PC-9 (cell line): ENCODE results near the gene KIR2DL4. TPM values are rescaled to one million over a fixed set of nuclear protein-coding genes. Genes with fewer than 3 reads are reported as not detected.
"Not testable (repeated sequence)": the region's sequence is repeated elsewhere in the genome, so short reads cannot be mapped to it uniquely, and the experiment has no call there.

ENCODE experiments used
- BruUV-seq: library from RNA; stranded (reverse); fragments of 400-500 nt; replicated peaks from 2 replicates; lab custom pipeline; 2021; lab: Mats Ljungman, UMichigan
- CTCF ChIA-PET: fragments of 300-600 bp; sonication (Branson Sonifier 250); formaldehyde crosslinking; loops from one replicate; lab custom pipeline; 2022; ENCODE audit warnings: antibody characterized with exemption; lab: Charles Lee
- POLR2A ChIA-PET: fragments of 300-600 bp; sonication (Branson Sonifier 250); formaldehyde crosslinking; loops from one replicate; lab custom pipeline; 2022; ENCODE audit warnings: antibody characterized with exemption; ENCODE audit not compliant: unreplicated experiment; lab: Charles Lee
- DNase-seq, 2 experiments: peaks; one replicate each; pipeline versions ENCODE4 v3.0.0 to v3.0.0-alpha.2; 2015 to 2022; ENCODE audit warnings: mixed read lengths in 1 of 2
- H2AFZ ChIP-seq: fragments of 200-600 bp; sonication (generic); 2 replicates; pipeline ENCODE4 v1.8.1; 2017; ENCODE audit warnings: antibody characterized with exemption
- H3F3A ChIP-seq: fragments of 200-600 bp; sonication (generic); 2 replicates; pipeline ENCODE4 v1.8.1; 2017; ENCODE audit warnings: antibody characterized with exemption, mild to moderate bottlenecking, low read depth; ENCODE audit not compliant: insufficient read depth
- H3K27ac ChIP-seq: fragments of 200-600 bp; sonication (generic); 2 replicates; pipeline ENCODE4 v1.6.1; 2016; ENCODE audit warnings: mixed run types
- H3K27me3 ChIP-seq: fragments of 200-600 bp; sonication (generic); 2 replicates; pipeline ENCODE4 v1.6.1; 2016; ENCODE audit warnings: low read depth, mixed run types; ENCODE audit not compliant: insufficient read depth
- H3K36me3 ChIP-seq: fragments of 200-600 bp; sonication (generic); 2 replicates; pipeline ENCODE4 v1.6.1; 2016; ENCODE audit warnings: low read depth, mixed run types
- H3K4me1 ChIP-seq: fragments of 200-600 bp; sonication (generic); replicated peaks from 2 replicates; pipeline ENCODE4 v1.6.1; 2016; ENCODE audit warnings: mixed run types; ENCODE audit not compliant: insufficient read depth
- H3K4me2 ChIP-seq: fragments of 200-600 bp; sonication (generic); 2 replicates; pipeline ENCODE4 v1.6.1; 2017; ENCODE audit warnings: mixed run types
- H3K4me3 ChIP-seq: fragments of 200-600 bp; sonication (generic); 2 replicates; pipeline ENCODE4 v1.6.1; 2016; ENCODE audit warnings: mixed run types
- H3K79me2 ChIP-seq: fragments of 200-600 bp; sonication (generic); 2 replicates; pipeline ENCODE4 v1.6.1; 2017; ENCODE audit warnings: low read depth, mixed run types
- H3K9me2 ChIP-seq: fragments of 200-600 bp; sonication (generic); 2 replicates; pipeline ENCODE4 v1.8.1; 2017; ENCODE audit warnings: mild to moderate bottlenecking; ENCODE audit not compliant: insufficient read depth
- H3K9me3 ChIP-seq: fragments of 200-600 bp; sonication (generic); 2 replicates; pipeline ENCODE4 v1.8.1; 2016; ENCODE audit warnings: low read depth; ENCODE audit not compliant: insufficient read depth
- H4K20me1 ChIP-seq: fragments of 200-600 bp; sonication (generic); 2 replicates; pipeline ENCODE4 v1.8.1; 2017; ENCODE audit not compliant: insufficient read depth
- CTCF ChIP-seq: fragments of 200-600 bp; sonication (generic); conservative IDR thresholded peaks from 2 replicates; pipeline ENCODE4 v1.6.1; 2017; ENCODE audit warnings: mixed run types, antibody characterized with exemption, mild to moderate bottlenecking, moderate library complexity
- EZH2 ChIP-seq: fragments of 200-600 bp; sonication (generic); IDR thresholded peaks from 2 replicates; pipeline ENCODE4 v1.8.0; 2017; ENCODE audit warnings: antibody characterized with exemption, low read depth
- intact Hi-C: fragments of 100-400 bp; cut with micrococcal nuclease; formaldehyde crosslinking; loops from one replicate; pipeline ENCODE4 v1.10.0; 2022; ENCODE audit not compliant: unreplicated experiment
- total RNA-seq: library from RNA; stranded (reverse); gene quantifications from 2 replicates; pipeline ENCODE4 v1.2.3, GENCODE V29; 2021

The KIR2DL4 gene
- total RNA-seq, 1 experiment from 2014 or later, result not detected

GRCh38 chr19:54850930-54851329 is 47.5 kb downstream of the KIR2DL4 start:
- Histone ChIP-seq H4K20me1 (no peaks in the 10 kb centered on the region), H3K9me2 (no peaks in the 10 kb centered on the region), H3K9me3 (no peaks in the 10 kb centered on the region), H3K4me2 (no peak overlapping the region), H3F3A (no peaks in the 10 kb centered on the region), H3K4me1 (no peaks in the 10 kb centered on the region), H3K36me3 (no peaks in the 10 kb centered on the region), H3K79me2 (no peaks in the 10 kb centered on the region), H2AFZ (no peak overlapping the region), H3K27ac (no peak overlapping the region), H3K27me3 (peaks cover 78% of the 10 kb centered on the region), H3K4me3 (no peak overlapping the region)
- no peak for DNase-seq
- TF ChIP-seq EZH2 (no peak), CTCF (no peak)
- intact Hi-C loops, result no loop called here
- ChIA-PET POLR2A (no interaction called here), CTCF (no interaction called here)
- no TSS peak for BruUV-seq

- H3K9me2 ChIP-seq, result no peaks in the 10 kb centered on the region
- H3K36me3 ChIP-seq, result no peaks in the 10 kb centered on the region
- H3K4me3 ChIP-seq, result no peak overlapping the region
- BruUV-seq, result no TSS peak
- no peaks in the 10 kb centered on the region for H3F3A ChIP-seq
- no peaks in the 10 kb centered on the region for H3K79me2 ChIP-seq
- no peaks in the 10 kb centered on the region for H3K9me3 ChIP-seq
- intact Hi-C loops, result no loop called here
- DNase-seq, result no peak
- H3K27ac ChIP-seq, result no peak overlapping the region
- no peak overlapping the region for H3K4me2 ChIP-seq
- H4K20me1 ChIP-seq, result no peaks in the 10 kb centered on the region
- ChIA-PET POLR2A (no interaction called here), CTCF (no interaction called here)
- no peaks in the 10 kb centered on the region for H3K4me1 ChIP-seq
- no peak overlapping the region for H2AFZ ChIP-seq
- peaks cover 80% of the 10 kb centered on the region for H3K27me3 ChIP-seq
- no peak for TF ChIP-seq CTCF
- no peak for TF ChIP-seq EZH2
Observed at GRCh38 chr19:54851353-54851752, 47.9 kb downstream of the KIR2DL4 start.

- peaks cover 72% of the 10 kb centered on the region for H3K27me3 ChIP-seq
- BruUV-seq, H3K27ac ChIP-seq, DNase-seq, H3K36me3 ChIP-seq, intact Hi-C loops, POLR2A ChIA-PET, H4K20me1 ChIP-seq, H3K4me1 ChIP-seq, CTCF ChIA-PET, H3K4me2 ChIP-seq, H3K79me2 ChIP-seq, H3F3A ChIP-seq, H3K4me3 ChIP-seq, H3K9me3 ChIP-seq, H2AFZ ChIP-seq, H3K9me2 ChIP-seq: not testable (repeated sequence)
Observed at GRCh38 chr19:54855241-54855640, 51.8 kb downstream of the KIR2DL4 start.

GRCh38 chr19:54858476-54858875 is 55.1 kb downstream of the KIR2DL4 start:
- H3K27ac ChIP-seq, H3K4me3 ChIP-seq, H3F3A ChIP-seq, H3K4me1 ChIP-seq, H3K9me3 ChIP-seq, CTCF ChIA-PET, intact Hi-C loops, BruUV-seq, H3K4me2 ChIP-seq, H3K36me3 ChIP-seq, H2AFZ ChIP-seq, H4K20me1 ChIP-seq, H3K79me2 ChIP-seq, DNase-seq, POLR2A ChIA-PET, H3K9me2 ChIP-seq: not testable (repeated sequence)
- peaks cover 64% of the 10 kb centered on the region for H3K27me3 ChIP-seq

- H3K9me2 ChIP-seq, BruUV-seq, H2AFZ ChIP-seq, CTCF ChIA-PET, H3K4me1 ChIP-seq, H3K4me2 ChIP-seq, intact Hi-C loops, H3K4me3 ChIP-seq, H3K27ac ChIP-seq, DNase-seq, H3F3A ChIP-seq, H3K79me2 ChIP-seq, H4K20me1 ChIP-seq, H3K9me3 ChIP-seq, H3K36me3 ChIP-seq, POLR2A ChIA-PET: not testable (repeated sequence)
- peaks cover 55% of the 10 kb centered on the region for H3K27me3 ChIP-seq
Observed at GRCh38 chr19:54859421-54859820, 56.0 kb downstream of the KIR2DL4 start.

GRCh38 chr19:54863459-54863858 is 60.0 kb downstream of the KIR2DL4 start:
- DNase-seq, H3K9me2 ChIP-seq, H2AFZ ChIP-seq, H4K20me1 ChIP-seq, H3K27ac ChIP-seq, H3K4me1 ChIP-seq, CTCF ChIA-PET, H3K4me2 ChIP-seq, H3K36me3 ChIP-seq, H3K9me3 ChIP-seq, H3K4me3 ChIP-seq, POLR2A ChIA-PET, BruUV-seq, H3F3A ChIP-seq, intact Hi-C loops, H3K79me2 ChIP-seq: not testable (repeated sequence)
- peaks cover 59% of the 10 kb centered on the region for H3K27me3 ChIP-seq
